ENCODE data around the gene HOXA9.

Gene HOXA9

GRCh38 chr7:27165089-27165995, at the start of gene HOXA9:
HOXA9 (minus strand) TSS chr7:27165537; CDS start chr7:27165457, 80 bp downstream.
- ChIA-PET CTCF (no interaction called here), POLR2A (interaction anchor here (0.6 to 2.5 kb wide), 13 partner anchors 8 to 1303 kb away, joined by 3 to 21 read pairs (median 4); partner anchors contain the start of genes HOXA10, HOXA11 and HOXA5)
- Histone ChIP-seq H3K4me1 (ENCODE audit: control insufficient read depth, insufficient read depth, low read length) (peaks cover 7% of the 10 kb centered on the region), H3K27ac (ENCODE audit: extremely low read depth, low read depth, low read length) (peak within 1 kb of the TSS; percentile 100), H3K4me3 (ENCODE audit: low read depth, low read length) (peak within 1 kb of the TSS; percentile 76), H3K9me3 (ENCODE audit: control insufficient read depth, insufficient read depth, low read depth, low read length) (no peaks in the 10 kb centered on the region), H3K36me3 (ENCODE audit: control insufficient read depth in 2 of 2, insufficient read depth in 1 of 2, low read length in 2 of 2) (peaks cover 18 to 41% of the 10 kb centered on the region in 2 experiments)
- TF ChIP-seq ZNF707 (tag by site-specific recombination; IDR thresholded peaks at IDR 0.05): no peak
- TF ChIP-seq GLIS1 (tag by site-specific recombination; IDR thresholded peaks at IDR 0.05): peak; percentile 81
- peak; percentile 32; the same call in 1 of the 2 replicates for TF ChIP-seq ZFHX2 (tag by site-specific recombination; conservative IDR thresholded peaks at IDR 0.05)
- no peak for TF ChIP-seq HOXC10 (CRISPR knock-in tag; IDR thresholded peaks at IDR 0.05)
- TF ChIP-seq ZNF549 (tag by site-specific recombination; IDR thresholded peaks at IDR 0.05): no peak
- no peak for TF ChIP-seq ZNF16 (tag by site-specific recombination; IDR thresholded peaks at IDR 0.05; ENCODE audit: low read depth)
- peak; percentile 95 for TF ChIP-seq TSHZ1 (tag by site-specific recombination; IDR thresholded peaks at IDR 0.05; ENCODE audit: borderline replicate concordance)
- peak; percentile 69 for TF ChIP-seq GLIS2 (tag by site-specific recombination; IDR thresholded peaks at IDR 0.05)
- peak; percentile 81 for TF ChIP-seq ZNF146 (tag by site-specific recombination; IDR thresholded peaks at IDR 0.05)
- peak; percentile 73 for TF ChIP-seq ZBTB26 (tag by site-specific recombination; optimal IDR thresholded peaks at IDR 0.05)
- TF ChIP-seq ZNF133 (tag by site-specific recombination; IDR thresholded peaks at IDR 0.05): no peak
- peak; percentile 15; the same call in 1 of the 2 replicates for TF ChIP-seq ZNF121 (tag by site-specific recombination; IDR thresholded peaks at IDR 0.05)
- peak; percentile 82 for TF ChIP-seq ZNF664 (tag by site-specific recombination; IDR thresholded peaks at IDR 0.05)
- peak; percentile 75; the same call in 1 of the 2 replicates for TF ChIP-seq ZNF324 (tag by site-specific recombination; IDR thresholded peaks at IDR 0.05)
- no peak; the same call in none of the 2 replicates for TF ChIP-seq ZNF645 (tag by site-specific recombination; IDR thresholded peaks at IDR 0.05)
- TF ChIP-seq HOXD13 (CRISPR knock-in tag; IDR thresholded peaks at IDR 0.05; ENCODE audit: borderline replicate concordance): peak; percentile 76; the same call in 1 of the 2 replicates
- TF ChIP-seq ZNF426 (tag by site-specific recombination; IDR thresholded peaks at IDR 0.05): peak; percentile 9; the same call in 1 of the 2 replicates
- no peak for TF ChIP-seq ZNF768 (tag by site-specific recombination; IDR thresholded peaks at IDR 0.05)
- no peak for TF ChIP-seq ZNF670 (tag by site-specific recombination; IDR thresholded peaks at IDR 0.05; ENCODE audit: low read depth)
- TF ChIP-seq ZNF292 (tag by site-specific recombination; IDR thresholded peaks at IDR 0.05; ENCODE audit: borderline replicate concordance, low read depth): no peak
- TF ChIP-seq ZNF341 (tag by site-specific recombination; IDR thresholded peaks at IDR 0.05; ENCODE audit: low read depth): peak; percentile 75
- TF ChIP-seq AEBP2 (tag by site-specific recombination; IDR thresholded peaks at IDR 0.05; ENCODE audit: borderline replicate concordance): peak; percentile 10; the same call in 1 of the 2 replicates
- TF ChIP-seq GLI2 (tag by site-specific recombination; IDR thresholded peaks at IDR 0.05; ENCODE audit: borderline replicate concordance, low read depth): peak; percentile 98
- no peak for TF ChIP-seq ZBTB11 (tag by site-specific recombination; conservative IDR thresholded peaks at IDR 0.05; ENCODE audit: low read depth)
- TF ChIP-seq OVOL3 (tag by site-specific recombination; IDR thresholded peaks at IDR 0.05): peak; percentile 98
